SK-N-SH (cell line): ENCODE measurements around the gene ADAMTS2. TPM values are rescaled to one million over a fixed set of nuclear protein-coding genes. Genes with fewer than 3 reads are reported as not detected.

Experiments
- CTCF ChIA-PET: fragments of 300-600, 350-600 bp; formaldehyde crosslinking; extraction: SDS; loops from one replicate; lab custom pipeline; 2021; lab: Yijun Ruan, JAX
- POLR2A ChIA-PET: fragments of 350-600 bp; sonication (Branson Sonifier 250); formaldehyde crosslinking; extraction: SDS; loops from one replicate; lab custom pipeline; 2020; ENCODE audit warnings: antibody characterized with exemption, inconsistent platforms; lab: Yijun Ruan, JAX
- DNase-seq: peaks from one replicate; pipeline ENCODE4 v3.0.0; 2012
- H2AFZ ChIP-seq: fragments of 200-600 bp; sonication (generic); 2 replicates; pipeline ENCODE4 v1.8.1; 2016; ENCODE audit warnings: antibody characterized with exemption, mild to moderate bottlenecking, low read depth
- H3F3A ChIP-seq: fragments of 200-600 bp; sonication (generic); replicated peaks from 2 replicates; pipeline ENCODE3; 2016; ENCODE audit warnings: antibody characterized with exemption, mild to moderate bottlenecking; ENCODE audit not compliant: insufficient read depth
- H3K27ac ChIP-seq, 2 experiments: fragments of 200-500 bp in 1 of 2; fragments of 200-600 bp in 1 of 2; sonication (Bioruptor generic) in 1 of 2; sonication (generic), shearing (Covaris generic) in 1 of 2; 2 replicates each; pipeline versions ENCODE4 v1.5.1 to v1.6.1; 2014 to 2016; ENCODE audit warnings: low read depth in 2 of 2, inconsistent platforms in 1 of 2, low read length in 1 of 2, mild to moderate bottlenecking in 1 of 2, mixed read lengths in 1 of 2
- H3K27me3 ChIP-seq: fragments of 200-600 bp; sonication (generic), shearing (Covaris generic); 2 replicates; pipeline ENCODE4 v1.6.1; 2016; ENCODE audit warnings: mixed run types; ENCODE audit not compliant: insufficient read depth
- H3K36me3 ChIP-seq, 2 experiments: fragments of 200-500 bp in 1 of 2; fragments of 200-600 bp in 1 of 2; sonication (Bioruptor generic) in 1 of 2; sonication (generic) in 1 of 2; replicated peaks in 1 of 2; 2 replicates each; pipeline versions ENCODE3 to v1.5.1; 2014 to 2016; ENCODE audit warnings: low read length in 1 of 2, mild to moderate bottlenecking in 1 of 2; ENCODE audit not compliant: insufficient read depth in 2 of 2, control insufficient read depth in 1 of 2
- H3K4me1 ChIP-seq, 2 experiments: fragments of 200-500 bp in 1 of 2; fragments of 200-600 bp in 1 of 2; sonication (Bioruptor generic) in 1 of 2; sonication (generic), shearing (Covaris generic) in 1 of 2; 2 replicates each; pipeline versions ENCODE4 v1.5.1 to v1.6.1; 2014 to 2016; ENCODE audit warnings: low read depth in 1 of 2, low read length in 1 of 2, mixed run types in 1 of 2; ENCODE audit not compliant: insufficient read depth in 2 of 2, control insufficient read depth in 1 of 2
- H3K4me2 ChIP-seq: fragments of 200-600 bp; sonication (generic), shearing (Covaris generic); 2 replicates; pipeline ENCODE4 v1.6.1; 2017; ENCODE audit warnings: mixed run types
- H3K4me3 ChIP-seq, 2 experiments: fragments of 200-500 bp in 1 of 2; fragments of 200-600 bp in 1 of 2; sonication (Bioruptor generic) in 1 of 2; sonication (generic), shearing (Covaris generic) in 1 of 2; 2 replicates each; pipeline versions ENCODE4 v1.5.1 to v1.8.1; 2014 to 2016; ENCODE audit warnings: low read depth in 2 of 2, inconsistent platforms in 1 of 2, low read length in 1 of 2, mild to moderate bottlenecking in 1 of 2, mixed read lengths in 1 of 2, moderate library complexity in 1 of 2
- H3K79me2 ChIP-seq: fragments of 200-600 bp; sonication (generic); 2 replicates; pipeline ENCODE4 v1.8.1; 2017; ENCODE audit warnings: mild to moderate bottlenecking; ENCODE audit not compliant: insufficient read depth
- H3K9ac ChIP-seq: fragments of 200-600 bp; sonication (generic); 2 replicates; pipeline ENCODE4 v1.6.1; 2017; ENCODE audit warnings: mixed run types
- H3K9me2 ChIP-seq: fragments of 200-600 bp; sonication (generic); 2 replicates; pipeline ENCODE4 v1.6.1; 2017; ENCODE audit warnings: mixed run types
- H3K9me3 ChIP-seq: fragments of 200-600 bp; sonication (generic); 2 replicates; pipeline ENCODE4 v1.6.1; 2017; ENCODE audit warnings: mixed run types, mild to moderate bottlenecking, moderate library complexity
- H4K20me1 ChIP-seq: fragments of 200-600 bp; sonication (generic); 2 replicates; pipeline ENCODE4 v1.6.1; 2017; ENCODE audit warnings: mild to moderate bottlenecking, mixed run types; ENCODE audit not compliant: insufficient read depth
- CHD2 ChIP-seq: fragments of 150-350 bp; IDR thresholded peaks from 2 replicates; pipeline ENCODE4 v1.6.1; 2018; ENCODE audit warnings: low read length; ENCODE audit not compliant: partially characterized antibody
- EP300 ChIP-seq, 2 experiments: IDR thresholded peaks; 2 replicates each; pipeline versions ENCODE4 v1.4.0 to v1.6.1; 2012; ENCODE audit warnings: borderline replicate concordance in 1 of 2, low read depth in 1 of 2, low read length in 1 of 2
- EZH2phosphoT487 ChIP-seq: fragments of 200-600 bp; sonication (generic); IDR thresholded peaks from 2 replicates; pipeline ENCODE4 v1.6.1; 2017; ENCODE audit warnings: low read depth, mixed run types, mild to moderate bottlenecking, antibody characterized with exemption, moderate library complexity, borderline replicate concordance
- FOSL2 ChIP-seq: IDR thresholded peaks from 2 replicates; pipeline ENCODE4 v1.4.0; 2012; ENCODE audit warnings: low read depth, mild to moderate bottlenecking, moderate library complexity, borderline replicate concordance
- FOXM1 ChIP-seq: IDR thresholded peaks from 2 replicates; pipeline ENCODE4 v1.4.0; 2012; ENCODE audit warnings: low read depth, mild to moderate bottlenecking
- GABPA ChIP-seq: IDR thresholded peaks from 2 replicates; pipeline ENCODE4 v1.4.0; 2012; ENCODE audit warnings: low read depth, mild to moderate bottlenecking
- MAX ChIP-seq: IDR thresholded peaks from 2 replicates; pipeline ENCODE4 v1.4.0; 2012; ENCODE audit warnings: low read depth
- NFIC ChIP-seq: IDR thresholded peaks from 2 replicates; pipeline ENCODE4 v1.4.0; 2012; ENCODE audit warnings: borderline replicate concordance
- NRF1 ChIP-seq: IDR thresholded peaks from 2 replicates; pipeline ENCODE4 v1.6.1; 2012; ENCODE audit warnings: low read depth, mild to moderate bottlenecking, low read length
- POLR2AphosphoS5 ChIP-seq: IDR thresholded peaks from 2 replicates; pipeline ENCODE4 v1.6.1; 2012; ENCODE audit warnings: low read depth, low read length
- RCOR1 ChIP-seq: fragments of 150-350 bp; IDR thresholded peaks from 2 replicates; pipeline ENCODE4 v1.6.1; 2017; ENCODE audit warnings: antibody characterized with exemption, low read length
- RFX5 ChIP-seq: IDR thresholded peaks from 2 replicates; pipeline ENCODE4 v1.6.1; 2012; ENCODE audit warnings: mild to moderate bottlenecking, improper control_type of control experiment, low read length
- RXRA ChIP-seq: IDR thresholded peaks from 2 replicates; pipeline ENCODE4 v1.4.0; 2012; ENCODE audit warnings: low read depth, mild to moderate bottlenecking, borderline replicate concordance
- SIN3A ChIP-seq: IDR thresholded peaks from 2 replicates; pipeline ENCODE4 v1.6.1; 2012; ENCODE audit warnings: low read depth, mild to moderate bottlenecking, low read length, moderate library complexity, borderline replicate concordance
- TAF1 ChIP-seq: IDR thresholded peaks from 2 replicates; pipeline ENCODE4 v1.6.1; 2012; ENCODE audit warnings: low read depth, mild to moderate bottlenecking, low read length, moderate library complexity, borderline replicate concordance
- TCF12 ChIP-seq: IDR thresholded peaks from 2 replicates; pipeline ENCODE4 v1.4.0; 2012
- TEAD4 ChIP-seq: IDR thresholded peaks from 2 replicates; pipeline ENCODE4 v1.4.0; 2012; ENCODE audit warnings: mild to moderate bottlenecking, borderline replicate concordance; ENCODE audit not compliant: insufficient read depth
- YY1 ChIP-seq: IDR thresholded peaks from 2 replicates; pipeline ENCODE4 v1.4.0; 2012; ENCODE audit warnings: low read depth, mild to moderate bottlenecking
- WGBS: methylation state at CpG from one replicate; pipeline ENCODE4 v1.1.6; 2017; ENCODE audit warnings: low lambda C conversion rate; 5-methylcytosine and 5-hydroxymethylcytosine counted together
- polyA plus RNA-seq, 3 experiments: library from polyadenylated mRNA; depleted of rRNA; stranded (reverse); fragments of >200 nt; gene quantifications; 2 replicates each; pipeline ENCODE4 v1.2.3, GENCODE V29; 2012
- TF ChIP-seq, protein P1 (sequence below): fragments of 150-350 bp; IDR thresholded peaks from 2 replicates; pipeline ENCODE4 v1.6.1; 2017; ENCODE audit warnings: antibody characterized with exemption, low read length, low read depth, borderline replicate concordance

ADAMTS2 gene
- polyA plus RNA-seq, 1 of the 3 experiments (the other 2 are of a cell fraction): 0.12 TPM

DNA sequence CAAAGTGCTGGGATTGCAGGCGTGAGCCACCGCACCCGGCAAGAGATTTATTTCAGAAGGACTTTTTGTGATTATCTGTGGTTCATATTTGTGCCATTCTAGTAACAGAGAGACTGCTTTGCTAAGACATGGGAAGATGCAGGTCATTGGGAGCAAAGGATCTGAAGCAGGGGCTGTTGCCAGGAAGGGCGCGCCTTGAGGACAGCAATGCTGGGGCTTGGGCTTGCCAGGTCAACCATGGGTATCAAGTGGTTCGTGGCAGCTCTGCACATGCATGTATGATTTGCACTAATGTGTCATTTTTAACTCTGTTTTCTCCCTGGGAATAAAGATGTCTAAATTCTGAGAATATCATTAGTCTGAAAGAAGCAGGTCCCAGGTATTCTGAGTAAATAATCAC lies 17.0 kb downstream of the ADAMTS2 start:
- no peaks in the 10 kb centered on the region for H3K27me3 ChIP-seq
- no peak overlapping the region for H2AFZ ChIP-seq
- no peaks in the 10 kb centered on the region for H3K79me2 ChIP-seq
- H3K9ac ChIP-seq: no peak overlapping the region
- H3K4me2 ChIP-seq: no peak overlapping the region
- POLR2A ChIA-PET: no interaction called here
- H3K9me3 ChIP-seq: no peaks in the 10 kb centered on the region
- CTCF ChIA-PET: interaction anchor here (1.2 kb wide), 1 partner anchor 61 kb away, joined by 3 read pairs; no protein-coding TSS in a partner anchor
- no peak for DNase-seq
- H3F3A ChIP-seq: no peaks in the 10 kb centered on the region
- H4K20me1 ChIP-seq: no peaks in the 10 kb centered on the region
- H3K4me3 ChIP-seq: no peak overlapping the region
- 72% methylated on average over 6 of the region's 6 CpGs for WGBS
- peaks cover 0 to 73% of the 10 kb centered on the region in 2 experiments; a peak in 2 of 4 replicates for H3K4me1 ChIP-seq
- no peak overlapping the region; a peak in 1 of 4 replicates for H3K27ac ChIP-seq
- no peaks in the 10 kb centered on the region for H3K36me3 ChIP-seq
- TF ChIP-seq TAF1 (no peak), MAX (no peak), FOXM1 (no peak), EP300 (IDR thresholded peaks at IDR 0.05; ENCODE audit: borderline replicate concordance in 1 of 2, low read depth in 1 of 2, low read length in 1 of 2) (no peak), POLR2AphosphoS5 (no peak), RFX5 (no peak), GABPA (no peak), SIN3A (no peak), TEAD4 (no peak), NFIC (no peak), RXRA (no peak), TCF12 (no peak), NRF1 (no peak), RCOR1 (no peak), CHD2 (no peak), FOSL2 (no peak), EZH2phosphoT487 (no peak), YY1 (no peak)
- TF ChIP-seq, protein P1, sequence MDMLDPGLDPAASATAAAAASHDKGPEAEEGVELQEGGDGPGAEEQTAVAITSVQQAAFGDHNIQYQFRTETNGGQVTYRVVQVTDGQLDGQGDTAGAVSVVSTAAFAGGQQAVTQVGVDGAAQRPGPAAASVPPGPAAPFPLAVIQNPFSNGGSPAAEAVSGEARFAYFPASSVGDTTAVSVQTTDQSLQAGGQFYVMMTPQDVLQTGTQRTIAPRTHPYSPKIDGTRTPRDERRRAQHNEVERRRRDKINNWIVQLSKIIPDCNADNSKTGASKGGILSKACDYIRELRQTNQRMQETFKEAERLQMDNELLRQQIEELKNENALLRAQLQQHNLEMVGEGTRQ: no peak
- no peaks in the 10 kb centered on the region for H3K9me2 ChIP-seq
